K562 (cell line): ENCODE results near the gene TRIM27. TPM values are rescaled to one million over a fixed set of nuclear protein-coding genes. Genes with fewer than 3 reads are reported as not detected.

Experiments used
- BRF1 ChIP-seq: IDR thresholded peaks from 3 replicates; pipeline ENCODE4 v1.6.1; 2011; ENCODE audit warnings: borderline replicate concordance, mild to moderate bottlenecking; ENCODE audit not compliant: insufficient read length; ENCODE audit errors: extremely low read depth
- CREM ChIP-seq: IDR thresholded peaks from 2 replicates; pipeline ENCODE4 v1.6.1; 2014; ENCODE audit warnings: antibody characterized with exemption, low read depth
- EGR1 ChIP-seq: fragments of 450-650 bp; conservative IDR thresholded peaks from 2 replicates; pipeline ENCODE4 v1.6.1; 2017; ENCODE audit warnings: mild to moderate bottlenecking
- HSF4 ChIP-seq: fragments of 250-450 bp; sonication (Bioruptor Pico); IDR thresholded peaks from 2 replicates; pipeline ENCODE4 v2.1.2; 2022; ENCODE audit warnings: mild to moderate bottlenecking, moderate library complexity, borderline replicate concordance
- LEF1 ChIP-seq: fragments of 450-650 bp; IDR thresholded peaks from 2 replicates; pipeline ENCODE4 v1.6.1; 2016; ENCODE audit warnings: mild to moderate bottlenecking
- MNT ChIP-seq, 2 experiments: fragments of 450-650 bp; conservative IDR thresholded peaks; 2 replicates each; pipeline ENCODE4 v1.6.1; 2017; ENCODE audit warnings: mild to moderate bottlenecking in 2 of 2, moderate library complexity in 2 of 2
- NCOA1 ChIP-seq: fragments of 450-650 bp; IDR thresholded peaks from 2 replicates; pipeline ENCODE4 v1.6.1; 2016; ENCODE audit warnings: low read depth
- NFIX ChIP-seq: fragments of 250-450 bp; sonication (Bioruptor Pico); IDR thresholded peaks from 2 replicates; pipeline ENCODE4 v1.4.0; 2020; ENCODE audit warnings: low read depth, mild to moderate bottlenecking, moderate library complexity
- NFRKB ChIP-seq: fragments of 450-650 bp; IDR thresholded peaks from 2 replicates; pipeline ENCODE4 v1.6.1; 2016; ENCODE audit warnings: low read depth
- NFXL1 ChIP-seq: fragments of 450-650 bp; formaldehyde crosslinking; IDR thresholded peaks from 2 replicates; pipeline ENCODE4 v1.4.0; 2021; ENCODE audit warnings: mild to moderate bottlenecking
- NR1H2 ChIP-seq: sonication (generic); formaldehyde crosslinking; IDR thresholded peaks from 2 replicates; pipeline ENCODE4 v1.4.0; 2020; ENCODE audit warnings: mild to moderate bottlenecking, missing genetic modification reagents
- OTX1 ChIP-seq: fragments of 450-650 bp; formaldehyde crosslinking; IDR thresholded peaks from 2 replicates; pipeline ENCODE4 v1.4.0; 2022; ENCODE audit warnings: mild to moderate bottlenecking
- RAD21 ChIP-seq, 2 experiments: fragments of 250-450 bp in 1 of 2; fragments of 450-650 bp in 1 of 2; sonication (Bioruptor Pico) in 1 of 2; formaldehyde crosslinking in 1 of 2; IDR thresholded peaks in 1 of 2; conservative IDR thresholded peaks in 1 of 2; 2 replicates each; pipeline versions ENCODE4 v1.4.0 to v1.8.0; 2020 to 2022; ENCODE audit warnings: mild to moderate bottlenecking in 2 of 2, moderate library complexity in 1 of 2
- STAT5A ChIP-seq: IDR thresholded peaks from 2 replicates; pipeline ENCODE4 v1.6.1; 2012; ENCODE audit warnings: low read length, inconsistent platforms, borderline replicate concordance
- THAP7 ChIP-seq: fragments of 250-450 bp; sonication (Bioruptor Pico); IDR thresholded peaks from 2 replicates; pipeline ENCODE4 v1.5.0; 2021
- ZBTB11 ChIP-seq, 3 experiments: fragments of 200-800 bp in 1 of 3; fragments of 250-450 bp in 1 of 3; fragments of 450-650 bp in 1 of 3; sonication (Bioruptor Pico) in 1 of 3; sonication (Bioruptor generic) in 1 of 3; formaldehyde crosslinking in 1 of 3; IDR thresholded peaks; 2 replicates each; pipeline versions ENCODE4 v1.6.1 to v1.8.0; 2016 to 2022; ENCODE audit warnings: mild to moderate bottlenecking in 2 of 3, missing genetic modification characterization in 2 of 3, missing compliant biosample characterization in 1 of 3, moderate library complexity in 1 of 3
- ZNF263 ChIP-seq: sonication (generic); formaldehyde crosslinking; IDR thresholded peaks from 2 replicates; pipeline ENCODE4 v1.8.0; 2022; ENCODE audit warnings: mild to moderate bottlenecking, missing genetic modification reagents, borderline replicate concordance
- ZNF384 ChIP-seq: IDR thresholded peaks from 2 replicates; pipeline ENCODE4 v1.6.1; 2012; ENCODE audit warnings: low read depth, low read length, improper control_type of control experiment
- polyA plus RNA-seq, 8 experiments: library from polyadenylated mRNA; depleted of rRNA in 4 of 8; stranded (reverse) in 5 of 8; unstranded in 3 of 8; fragments of >200 nt; fragmentation: Nextera tagmentation in 2 of 8; fragmentation: Illumina TruSeq in 1 of 8; extraction: Ambion mirVana in 2 of 8; extraction: Trizol in 1 of 8; gene quantifications; 2 replicates each; pipeline versions ENCODE4 v1.2.1 to v1.2.3, GENCODE V29; 2011 to 2014; ENCODE audit warnings: inconsistent platforms in 1 of 8, missing spikeins in 1 of 8
- total RNA-seq, 7 experiments: library from RNA; depleted of rRNA in 6 of 7; stranded (reverse); fragments of >200 nt in 6 of 7; fragmentation: Illumina TruSeq in 2 of 7; extraction: Trizol in 2 of 7; gene quantifications; 2 replicates each; pipeline versions ENCODE4 v1.2.1 to v1.2.3, GENCODE V29; 2011 to 2021; ENCODE audit warnings: low replicate concordance in 1 of 7

Gene TRIM27
- total and polyA plus RNA-seq, 9 of the 15 experiments (the other 6 are each of a cell fraction or from before 2014, with no cell fraction given) = 37.7 to 235 (median 122) TPM

GRCh38 chr6:28941684-28942448, 18.1 kb upstream of the TRIM27 start (continued):
- 0 out of 2 replicates have a peak, but pooled peaks have one; percentile 1 for TF ChIP-seq EGR1
- TF ChIP-seq NFIX (CRISPR knock-in tag) = no peak
- TF ChIP-seq NCOA1 = no peak
- TF ChIP-seq ZNF263 (CRISPR knock-in tag) = no peak
- 0 out of 2 replicates have a peak, but pooled peaks have one; percentile 4 for TF ChIP-seq LEF1
- TF ChIP-seq CREM = 0 out of 2 replicates have a peak, but pooled peaks have one; percentile 4
- TF ChIP-seq HSF4 (CRISPR knock-in tag) = no peak
- TF ChIP-seq RAD21 (CRISPR knock-in tag; conservative IDR thresholded peaks at IDR 0.05 in 1 of 2, IDR thresholded peaks at IDR 0.05 in 1 of 2) = peak in 1 of 2 experiments; percentile 28; a peak in 2 of 4 replicates
- 0 out of 6 replicates have a peak, but pooled peaks of 1 of the 3 experiments have one; percentile 42 for TF ChIP-seq ZBTB11 (CRISPR knock-in tag; IDR thresholded peaks at IDR 0.05)
- TF ChIP-seq MNT (conservative IDR thresholded peaks at IDR 0.05) = no peak
- TF ChIP-seq THAP7 (CRISPR knock-in tag) = no peak
- no peak for TF ChIP-seq OTX1 (CRISPR knock-in tag)
- TF ChIP-seq ZNF384 = peak; percentile 88
- TF ChIP-seq STAT5A = 0 out of 2 replicates have a peak, but pooled peaks have one; percentile 4
- peak; percentile 22 for TF ChIP-seq BRF1
- TF ChIP-seq NFRKB = no peak
- TF ChIP-seq NFXL1 (CRISPR knock-in tag) = no peak
- TF ChIP-seq NR1H2 (CRISPR knock-in tag) = 0 out of 2 replicates have a peak, but pooled peaks have one; percentile 2
